GM18505 (cell line): Measurements from ENCODE around the gene SLC24A4.

Source experiments
- ATAC-seq: cut with Tn5 transposase; IDR thresholded peaks from one replicate; pipeline ENCODE4 v1.9.1; 2021; ENCODE audit not compliant: unreplicated experiment
- POLR2A ChIP-seq: IDR thresholded peaks from 4 replicates; pipeline ENCODE4 v1.6.1; 2011; ENCODE audit warnings: borderline replicate concordance; ENCODE audit not compliant: insufficient read depth, insufficient read length; ENCODE audit errors: extremely low read depth

SLC24A4 gene

GRCh38 chr14:92356677-92357076, 33.7 kb downstream of the SLC24A4 start:
- no peak for TF ChIP-seq POLR2A
- no peak for ATAC-seq

- ATAC-seq: no peak
These were observed 37.8 kb downstream of the SLC24A4 start for GRCh38 chr14:92360651-92361370.

GRCh38 chr14:92362781-92363235, 39.8 kb downstream of the SLC24A4 start:
- no peak for TF ChIP-seq POLR2A
- ATAC-seq: no peak

More at GRCh38 chr14:92360651-92361370, 37.8 kb downstream of the SLC24A4 start:
- no peak for TF ChIP-seq POLR2A

- no peak for ATAC-seq
These were observed 43.3 kb downstream of the SLC24A4 start for GRCh38 chr14:92366237-92366636.

GRCh38 chr14:92368001-92368400, 45.0 kb downstream of the SLC24A4 start:
- no peak for TF ChIP-seq POLR2A
- ATAC-seq: no peak

More at GRCh38 chr14:92366237-92366636, 43.3 kb downstream of the SLC24A4 start:
- TF ChIP-seq POLR2A: no peak

GRCh38 chr14:92369097-92369496, 46.1 kb downstream of the SLC24A4 start:
- no peak for ATAC-seq

GRCh38 chr14:92372230-92372629, 49.3 kb downstream of the SLC24A4 start:
- ATAC-seq: no peak
- no peak for TF ChIP-seq POLR2A

More at GRCh38 chr14:92369097-92369496, 46.1 kb downstream of the SLC24A4 start:
- no peak for TF ChIP-seq POLR2A

- no peak for TF ChIP-seq POLR2A
- no peak for ATAC-seq
These were observed 50.4 kb downstream of the SLC24A4 start for GRCh38 chr14:92373336-92373735.

GRCh38 chr14:92380131-92380530, 57.2 kb downstream of the SLC24A4 start:
- TF ChIP-seq POLR2A: no peak
- ATAC-seq: no peak

GRCh38 chr14:92380582-92380981, 57.6 kb downstream of the SLC24A4 start:
- no peak for ATAC-seq
- no peak for TF ChIP-seq POLR2A

GRCh38 chr14:92382677-92383076, 59.7 kb downstream of the SLC24A4 start:
- no peak for ATAC-seq
- TF ChIP-seq POLR2A: no peak

GRCh38 chr14:92383805-92384204, 60.8 kb downstream of the SLC24A4 start:
- no peak for TF ChIP-seq POLR2A
- ATAC-seq: no peak

GRCh38 chr14:92384461-92385133, 61.6 kb downstream of the SLC24A4 start:
- no peak for TF ChIP-seq POLR2A
- ATAC-seq: no peak

- ATAC-seq: no peak
- TF ChIP-seq POLR2A: no peak
These were observed 62.6 kb downstream of the SLC24A4 start for GRCh38 chr14:92385561-92385960.
